Neural crest cell (in vitro differentiated cells): Measurements from ENCODE around the gene DEFB114. TPM values are rescaled to one million over a fixed set of nuclear protein-coding genes. Genes with fewer than 3 reads are reported as not detected.

Experiments
- DNase-seq: peaks from one replicate; pipeline ENCODE4 v3.0.0; 2021; ENCODE audit warnings: low read depth, mixed read lengths, low spot score
- H3K27ac Mint-ChIP-seq: one replicate; pipeline ENCODE4 v1.8.0; 2021; ENCODE audit warnings: mild to moderate bottlenecking, mixed read lengths; ENCODE audit not compliant: unreplicated experiment
- H3K27me3 Mint-ChIP-seq: 2 replicates; pipeline ENCODE4 v1.8.0; 2021; ENCODE audit warnings: low read depth, mild to moderate bottlenecking, mixed read lengths
- H3K36me3 Mint-ChIP-seq: 2 replicates; pipeline ENCODE4 v1.8.0; 2021; ENCODE audit warnings: low read depth, mild to moderate bottlenecking, mixed read lengths
- H3K4me1 Mint-ChIP-seq: 2 replicates; pipeline ENCODE4 v1.8.0; 2021; ENCODE audit warnings: mixed read lengths
- H3K4me3 Mint-ChIP-seq: one replicate; pipeline ENCODE4 v1.8.0; 2021; ENCODE audit warnings: mild to moderate bottlenecking, mixed read lengths
- H3K9me3 Mint-ChIP-seq: 2 replicates; pipeline ENCODE4 v1.8.0; 2021; ENCODE audit warnings: mixed read lengths
- total RNA-seq: library from RNA; stranded (reverse); gene quantifications from 2 replicates; pipeline ENCODE4 v1.2.1, GENCODE V29; 2021
- TF ChIP-seq, protein P1 (sequence below): fragments of 200-600 bp; sonication (generic); conservative IDR thresholded peaks from 2 replicates; pipeline ENCODE4 v1.5.0; 2021; ENCODE audit warnings: antibody characterized with exemption, mild to moderate bottlenecking

Gene DEFB114
- total RNA-seq, 1 donor from 2014 or later: not detected

DNA sequence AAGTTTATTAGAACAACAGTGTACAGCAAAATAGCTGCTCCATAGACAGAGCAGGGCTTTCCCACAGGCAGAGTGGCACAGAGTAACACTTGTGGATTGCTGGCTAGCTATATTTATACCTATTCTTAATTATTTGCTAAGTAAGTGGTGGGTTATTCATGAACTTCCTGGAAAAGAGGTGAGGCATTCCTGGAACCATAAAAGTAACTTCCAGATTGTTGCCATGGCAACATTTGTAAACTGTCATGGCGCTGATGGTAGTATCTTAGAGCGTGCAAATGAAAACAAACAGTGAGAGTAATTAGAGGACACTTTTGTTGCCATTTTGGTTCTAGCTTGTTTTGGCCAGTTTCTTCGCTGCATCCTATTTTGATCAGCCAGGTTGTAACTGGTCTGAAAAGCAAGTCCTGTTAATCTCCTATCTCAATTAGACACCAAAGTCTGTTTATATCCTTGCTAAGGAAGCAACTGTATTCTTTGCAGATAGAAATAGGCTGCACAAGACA lies 23.9 kb downstream of the DEFB114 start:
- H3K4me1 Mint-ChIP-seq: no peaks in the 10 kb centered on the region
- TF ChIP-seq, protein P1, sequence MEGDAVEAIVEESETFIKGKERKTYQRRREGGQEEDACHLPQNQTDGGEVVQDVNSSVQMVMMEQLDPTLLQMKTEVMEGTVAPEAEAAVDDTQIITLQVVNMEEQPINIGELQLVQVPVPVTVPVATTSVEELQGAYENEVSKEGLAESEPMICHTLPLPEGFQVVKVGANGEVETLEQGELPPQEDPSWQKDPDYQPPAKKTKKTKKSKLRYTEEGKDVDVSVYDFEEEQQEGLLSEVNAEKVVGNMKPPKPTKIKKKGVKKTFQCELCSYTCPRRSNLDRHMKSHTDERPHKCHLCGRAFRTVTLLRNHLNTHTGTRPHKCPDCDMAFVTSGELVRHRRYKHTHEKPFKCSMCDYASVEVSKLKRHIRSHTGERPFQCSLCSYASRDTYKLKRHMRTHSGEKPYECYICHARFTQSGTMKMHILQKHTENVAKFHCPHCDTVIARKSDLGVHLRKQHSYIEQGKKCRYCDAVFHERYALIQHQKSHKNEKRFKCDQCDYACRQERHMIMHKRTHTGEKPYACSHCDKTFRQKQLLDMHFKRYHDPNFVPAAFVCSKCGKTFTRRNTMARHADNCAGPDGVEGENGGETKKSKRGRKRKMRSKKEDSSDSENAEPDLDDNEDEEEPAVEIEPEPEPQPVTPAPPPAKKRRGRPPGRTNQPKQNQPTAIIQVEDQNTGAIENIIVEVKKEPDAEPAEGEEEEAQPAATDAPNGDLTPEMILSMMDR: no peak
- no peaks in the 10 kb centered on the region for H3K27me3 Mint-ChIP-seq
- no peak overlapping the region for H3K4me3 Mint-ChIP-seq
- H3K27ac Mint-ChIP-seq: no peak overlapping the region
- DNase-seq: no peak
- peaks cover 7% of the 10 kb centered on the region for H3K9me3 Mint-ChIP-seq
- peaks cover 3% of the 10 kb centered on the region for H3K36me3 Mint-ChIP-seq

DNA sequence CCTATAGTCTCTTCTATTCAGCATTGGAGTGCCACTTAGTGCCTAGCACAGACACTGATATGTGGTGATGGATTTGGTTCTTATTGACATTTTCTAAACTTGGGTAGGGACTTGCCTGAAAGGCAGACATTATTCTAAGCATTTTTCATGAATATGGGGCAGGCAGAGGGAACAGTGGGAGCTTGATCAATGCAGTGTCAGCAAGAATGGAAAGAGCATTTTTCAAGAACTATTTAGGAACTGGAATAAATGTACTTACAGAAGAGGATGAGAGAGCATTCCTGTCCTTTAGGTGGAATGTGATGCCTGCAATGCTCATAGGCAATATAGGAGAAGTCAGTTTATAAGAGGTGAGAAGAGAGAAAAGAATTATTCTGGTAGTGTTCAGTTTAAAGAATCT lies 26.2 kb downstream of the DEFB114 start:
- no peaks in the 10 kb centered on the region for H3K36me3 Mint-ChIP-seq
- H3K4me3 Mint-ChIP-seq: no peak overlapping the region
- TF ChIP-seq, protein P1: no peak
- H3K27me3 Mint-ChIP-seq: no peaks in the 10 kb centered on the region
- H3K27ac Mint-ChIP-seq: no peak overlapping the region
- no peaks in the 10 kb centered on the region for H3K9me3 Mint-ChIP-seq
- H3K4me1 Mint-ChIP-seq: no peaks in the 10 kb centered on the region
- DNase-seq: no peak

GRCh38 chr6:49937017-49937416 lies 26.9 kb downstream of the DEFB114 start:
- H3K4me3 Mint-ChIP-seq: no peak overlapping the region
- DNase-seq: no peak
- no peaks in the 10 kb centered on the region for H3K27me3 Mint-ChIP-seq
- no peaks in the 10 kb centered on the region for H3K36me3 Mint-ChIP-seq
- no peaks in the 10 kb centered on the region for H3K4me1 Mint-ChIP-seq
- TF ChIP-seq, protein P1: no peak
- no peaks in the 10 kb centered on the region for H3K9me3 Mint-ChIP-seq
- H3K27ac Mint-ChIP-seq: no peak overlapping the region

DNA sequence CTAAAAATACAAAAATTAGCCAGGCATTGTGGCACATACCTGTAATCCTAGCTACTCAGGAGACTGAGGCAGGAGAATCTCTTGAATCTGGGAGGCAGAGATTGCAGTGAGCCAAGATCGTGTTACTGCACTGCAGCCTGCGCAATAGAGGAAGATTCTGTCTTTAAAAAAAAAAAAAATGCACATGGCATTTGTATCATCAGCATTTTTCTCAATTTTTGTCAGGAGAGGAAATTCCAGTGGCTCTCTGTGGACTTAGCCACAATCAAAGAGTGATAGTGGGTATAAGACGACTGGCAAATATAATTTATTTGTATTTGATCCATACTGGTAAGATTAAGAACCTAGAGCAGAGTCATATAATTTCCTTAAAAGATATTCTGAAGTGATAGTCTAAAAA lies 28.6 kb downstream of the DEFB114 start:
- no peaks in the 10 kb centered on the region for H3K9me3 Mint-ChIP-seq
- H3K36me3 Mint-ChIP-seq: no peaks in the 10 kb centered on the region

DNA sequence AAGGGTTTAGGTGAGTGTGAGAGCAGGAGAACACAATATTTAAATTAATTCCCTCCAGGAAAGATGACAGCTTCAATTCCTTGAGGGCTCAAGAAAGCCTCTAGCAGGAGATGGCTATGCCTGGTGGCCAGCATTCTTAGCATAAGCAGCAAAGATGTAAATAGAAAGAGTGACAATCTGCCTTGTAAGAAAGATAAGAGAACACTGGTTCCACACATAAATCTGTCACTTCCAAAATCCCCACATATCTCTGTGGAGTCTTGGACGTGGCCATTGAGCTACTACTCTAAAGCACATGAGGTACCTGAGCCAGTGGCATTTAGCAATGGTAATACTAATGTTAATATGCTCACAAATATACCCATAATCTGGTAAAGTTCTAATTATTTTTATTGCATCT lies 29.2 kb downstream of the DEFB114 start:
- no peaks in the 10 kb centered on the region for H3K4me1 Mint-ChIP-seq
- H3K9me3 Mint-ChIP-seq: no peaks in the 10 kb centered on the region
- DNase-seq: no peak
- H3K36me3 Mint-ChIP-seq: no peaks in the 10 kb centered on the region
- H3K4me3 Mint-ChIP-seq: no peak overlapping the region
- TF ChIP-seq, protein P1: no peak
- H3K27me3 Mint-ChIP-seq: no peaks in the 10 kb centered on the region
- H3K27ac Mint-ChIP-seq: no peak overlapping the region

More for the DNA sequence above, 28.6 kb downstream of the DEFB114 start:
- no peak overlapping the region for H3K27ac Mint-ChIP-seq
- no peaks in the 10 kb centered on the region for H3K27me3 Mint-ChIP-seq
- no peak for DNase-seq
- no peaks in the 10 kb centered on the region for H3K4me1 Mint-ChIP-seq
- TF ChIP-seq, protein P1: no peak
- H3K4me3 Mint-ChIP-seq: no peak overlapping the region
